ENCODE results near the gene SDHAF3.

DNA sequence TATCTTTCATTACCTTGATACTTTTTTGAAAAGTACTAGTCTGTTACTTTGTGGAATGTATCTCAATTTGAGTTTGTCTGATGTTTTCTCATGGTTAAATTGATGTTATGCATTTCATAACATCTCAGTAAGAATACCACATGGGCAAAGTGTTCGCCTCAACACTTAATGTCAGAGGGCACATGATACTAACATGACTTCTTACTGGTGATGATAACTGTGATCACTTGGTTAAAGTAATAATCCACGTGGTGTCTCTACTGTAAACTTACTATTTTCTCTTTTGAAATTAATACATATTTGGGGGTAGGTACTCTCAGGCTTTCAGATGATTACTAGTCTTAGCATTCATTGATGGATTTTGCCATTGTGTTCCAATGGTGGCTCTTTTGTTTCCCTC, 2.2 kb downstream of the SDHAF3 start:
- TF ChIP-seq, protein P1, sequence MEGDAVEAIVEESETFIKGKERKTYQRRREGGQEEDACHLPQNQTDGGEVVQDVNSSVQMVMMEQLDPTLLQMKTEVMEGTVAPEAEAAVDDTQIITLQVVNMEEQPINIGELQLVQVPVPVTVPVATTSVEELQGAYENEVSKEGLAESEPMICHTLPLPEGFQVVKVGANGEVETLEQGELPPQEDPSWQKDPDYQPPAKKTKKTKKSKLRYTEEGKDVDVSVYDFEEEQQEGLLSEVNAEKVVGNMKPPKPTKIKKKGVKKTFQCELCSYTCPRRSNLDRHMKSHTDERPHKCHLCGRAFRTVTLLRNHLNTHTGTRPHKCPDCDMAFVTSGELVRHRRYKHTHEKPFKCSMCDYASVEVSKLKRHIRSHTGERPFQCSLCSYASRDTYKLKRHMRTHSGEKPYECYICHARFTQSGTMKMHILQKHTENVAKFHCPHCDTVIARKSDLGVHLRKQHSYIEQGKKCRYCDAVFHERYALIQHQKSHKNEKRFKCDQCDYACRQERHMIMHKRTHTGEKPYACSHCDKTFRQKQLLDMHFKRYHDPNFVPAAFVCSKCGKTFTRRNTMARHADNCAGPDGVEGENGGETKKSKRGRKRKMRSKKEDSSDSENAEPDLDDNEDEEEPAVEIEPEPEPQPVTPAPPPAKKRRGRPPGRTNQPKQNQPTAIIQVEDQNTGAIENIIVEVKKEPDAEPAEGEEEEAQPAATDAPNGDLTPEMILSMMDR (IDR thresholded peaks at IDR 0.05), result no peak
- TF ChIP-seq EZH2 (IDR thresholded peaks at IDR 0.05; ENCODE audit: borderline replicate concordance, insufficient read depth, low read depth, low read length, poor library complexity, severe bottlenecking), result no peak
